WTC11 (cell line): ENCODE results near the gene DISC1. TPM values are rescaled to one million over a fixed set of nuclear protein-coding genes. Genes with fewer than 3 reads are reported as not detected.

ENCODE experiments used
- ATAC-seq: fragments of 200-7000 bp; cut with Tn5 transposase; 2 replicates; pipeline ENCODE4 v1.10.0; 2021; ENCODE audit warnings: mild to moderate bottlenecking, moderate library complexity
- CTCF ChIA-PET: fragments of 300-600 bp; sonication (Branson Sonifier 250); formaldehyde crosslinking; loops from one replicate; lab custom pipeline; 2021; ENCODE audit warnings: antibody characterized with exemption; lab: Charles Lee
- POLR2A ChIA-PET: fragments of 350-600 bp; sonication (Branson Sonifier 250); formaldehyde crosslinking; loops from one replicate; lab custom pipeline; 2021; ENCODE audit warnings: antibody characterized with exemption; lab: Charles Lee
- DNase-seq: peaks from one replicate; pipeline ENCODE4 v3.0.0; 2021; ENCODE audit warnings: low spot score
- H3K27ac Mint-ChIP-seq: 2 replicates; pipeline ENCODE4 v1.8.0; 2021; ENCODE audit warnings: mixed read lengths
- H3K27me3 Mint-ChIP-seq: 2 replicates; pipeline ENCODE4 v1.8.0; 2021; ENCODE audit warnings: low read depth, mild to moderate bottlenecking, moderate library complexity, mixed read lengths
- H3K36me3 Mint-ChIP-seq: 2 replicates; pipeline ENCODE4 v1.8.0; 2021; ENCODE audit warnings: mixed read lengths
- H3K4me1 Mint-ChIP-seq: 2 replicates; pipeline ENCODE4 v1.8.0; 2022; ENCODE audit warnings: mixed read lengths
- H3K4me3 Mint-ChIP-seq: 2 replicates; pipeline ENCODE4 v1.8.0; 2021; ENCODE audit warnings: mild to moderate bottlenecking, moderate library complexity, mixed read lengths
- H3K9me3 Mint-ChIP-seq: 2 replicates; pipeline ENCODE4 v1.8.0; 2021; ENCODE audit warnings: mixed read lengths
- ATF2 ChIP-seq: sonication (generic); formaldehyde crosslinking; IDR thresholded peaks from 2 replicates; pipeline ENCODE4 v1.8.1; 2022; ENCODE audit warnings: low read depth, missing genetic modification reagents, borderline replicate concordance
- CTCF ChIP-seq: fragments of 200-600 bp; IDR thresholded peaks from 2 replicates; pipeline ENCODE4 v1.8.0; 2022; ENCODE audit warnings: antibody characterized with exemption
- ETV6 ChIP-seq: sonication (generic); formaldehyde crosslinking; IDR thresholded peaks from 2 replicates; pipeline ENCODE4 v1.8.1; 2022; ENCODE audit warnings: mild to moderate bottlenecking, missing genetic modification reagents
- GTF2I ChIP-seq: fragments of 250-450 bp; sonication (Bioruptor Pico); conservative IDR thresholded peaks from 2 replicates; pipeline ENCODE4 v1.4.0; 2021; ENCODE audit warnings: mild to moderate bottlenecking
- HMGA2 ChIP-seq: fragments of 250-450 bp; sonication (Bioruptor Pico); IDR thresholded peaks from 2 replicates; pipeline ENCODE4 v1.4.0; 2021; ENCODE audit warnings: mild to moderate bottlenecking, moderate library complexity
- JUN ChIP-seq: sonication (generic); formaldehyde crosslinking; IDR thresholded peaks from 2 replicates; pipeline ENCODE4 v1.8.0; 2023; ENCODE audit warnings: mild to moderate bottlenecking, missing genetic modification reagents
- MAX ChIP-seq: sonication (generic); formaldehyde crosslinking; IDR thresholded peaks from 2 replicates; pipeline ENCODE4 v1.8.0; 2022; ENCODE audit warnings: mild to moderate bottlenecking, missing genetic modification reagents
- NFATC4 ChIP-seq: fragments of 250-450 bp; sonication (Bioruptor Pico); IDR thresholded peaks from 2 replicates; pipeline ENCODE4 v1.9.0; 2021; ENCODE audit warnings: mild to moderate bottlenecking
- NR1H2 ChIP-seq: sonication (generic); formaldehyde crosslinking; IDR thresholded peaks from 2 replicates; pipeline ENCODE4 v1.9.0; 2021; ENCODE audit warnings: mild to moderate bottlenecking, moderate library complexity, missing genetic modification reagents
- NR3C1 ChIP-seq: sonication (generic); formaldehyde crosslinking; conservative IDR thresholded peaks from 2 replicates; pipeline ENCODE4 v1.8.1; 2023; ENCODE audit warnings: low read depth, mild to moderate bottlenecking, missing genetic modification reagents
- PRDM15 ChIP-seq: sonication (generic); formaldehyde crosslinking; IDR thresholded peaks from 2 replicates; pipeline ENCODE4 v1.8.0; 2022; ENCODE audit warnings: missing genetic modification reagents
- RELA ChIP-seq: sonication (generic); formaldehyde crosslinking; IDR thresholded peaks from 2 replicates; pipeline ENCODE4 v1.8.1; 2022; ENCODE audit warnings: missing genetic modification reagents, mild to moderate bottlenecking, borderline replicate concordance
- SMAD4 ChIP-seq: sonication (generic); formaldehyde crosslinking; IDR thresholded peaks from 2 replicates; pipeline ENCODE4 v1.8.0; 2022; ENCODE audit warnings: mild to moderate bottlenecking, missing genetic modification reagents
- SOX15 ChIP-seq: fragments of 250-450 bp; sonication (Bioruptor Pico); IDR thresholded peaks from 2 replicates; pipeline ENCODE4 v1.9.0; 2021; ENCODE audit warnings: mild to moderate bottlenecking
- ZNF138 ChIP-seq: sonication (generic); formaldehyde crosslinking; conservative IDR thresholded peaks from 2 replicates; pipeline ENCODE4 v1.8.1; 2022; ENCODE audit warnings: mild to moderate bottlenecking, moderate library complexity, missing genetic modification reagents
- ZNF317 ChIP-seq: sonication (generic); formaldehyde crosslinking; IDR thresholded peaks from 2 replicates; pipeline ENCODE4 v1.8.1; 2023; ENCODE audit warnings: low read depth, mild to moderate bottlenecking, moderate library complexity, missing genetic modification reagents, borderline replicate concordance
- ZNF416 ChIP-seq: fragments of 250-450 bp; sonication (Bioruptor Pico); IDR thresholded peaks from 2 replicates; pipeline ENCODE4 v1.9.0; 2021; ENCODE audit warnings: mild to moderate bottlenecking, inconsistent platforms
- total RNA-seq: library from RNA; stranded (reverse); gene quantifications from 3 replicates; pipeline ENCODE4 v1.2.3, GENCODE V29; 2021
- TF ChIP-seq, protein P1 (sequence below): fragments of 250-450 bp; sonication (Bioruptor Pico); IDR thresholded peaks from 2 replicates; pipeline ENCODE4 v1.9.0; 2021; ENCODE audit warnings: mild to moderate bottlenecking
- TF ChIP-seq, protein P2 (sequence below): fragments of 250-450 bp; sonication (Bioruptor Pico); IDR thresholded peaks from 2 replicates; pipeline ENCODE4 v1.9.0; 2021; ENCODE audit warnings: mild to moderate bottlenecking, borderline replicate concordance
- TF ChIP-seq, protein P3 (sequence below): fragments of 250-450 bp; sonication (Bioruptor Pico); conservative IDR thresholded peaks from 2 replicates; pipeline ENCODE4 v1.9.0; 2021; ENCODE audit warnings: mild to moderate bottlenecking

Gene DISC1
- total RNA-seq, 1 experiment from 2014 or later: 5.5 TPM

DNA sequence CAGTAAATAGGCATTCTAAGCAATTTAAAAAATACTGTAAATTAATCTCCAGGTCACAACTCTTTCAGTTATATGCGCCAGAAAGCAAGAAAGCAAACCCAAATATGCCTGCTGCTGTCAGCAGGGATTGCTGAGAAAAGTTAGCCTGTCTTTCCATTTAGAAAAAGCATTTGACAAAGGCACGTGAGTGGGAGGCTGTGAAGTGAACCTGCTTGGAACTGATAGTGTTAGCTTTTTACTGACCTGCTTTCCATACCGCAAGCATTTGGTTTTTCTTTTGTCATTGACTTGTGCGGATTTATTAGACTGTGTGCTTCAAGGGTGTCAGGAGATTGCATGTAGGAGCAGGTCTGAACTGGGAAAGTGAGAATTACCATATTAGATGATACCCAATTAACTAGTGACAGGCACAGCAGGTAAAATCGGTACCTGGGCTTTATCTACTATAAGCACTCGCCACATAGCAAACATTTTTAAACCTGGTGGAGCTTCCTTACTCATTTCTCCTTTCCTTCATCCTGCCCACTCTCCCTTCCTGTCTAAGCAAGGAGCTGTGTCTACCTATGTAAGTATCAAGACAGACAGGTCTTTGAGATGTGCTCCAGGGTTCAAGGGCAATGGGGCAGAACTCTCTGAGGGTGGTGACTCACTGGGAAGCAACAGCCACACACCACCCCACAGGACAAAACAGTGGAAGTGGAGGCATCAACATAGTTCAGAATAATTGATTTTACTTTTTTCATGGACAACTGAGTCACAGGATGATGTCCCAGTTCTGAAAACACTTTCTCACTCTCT is 323.9 kb downstream of the DISC1 start (continued):
- TF ChIP-seq ATF2 (CRISPR knock-in tag) (no peak), HMGA2 (CRISPR knock-in tag) (no peak)
- TF ChIP-seq, all 79 proteins: peak for 0

DNA sequence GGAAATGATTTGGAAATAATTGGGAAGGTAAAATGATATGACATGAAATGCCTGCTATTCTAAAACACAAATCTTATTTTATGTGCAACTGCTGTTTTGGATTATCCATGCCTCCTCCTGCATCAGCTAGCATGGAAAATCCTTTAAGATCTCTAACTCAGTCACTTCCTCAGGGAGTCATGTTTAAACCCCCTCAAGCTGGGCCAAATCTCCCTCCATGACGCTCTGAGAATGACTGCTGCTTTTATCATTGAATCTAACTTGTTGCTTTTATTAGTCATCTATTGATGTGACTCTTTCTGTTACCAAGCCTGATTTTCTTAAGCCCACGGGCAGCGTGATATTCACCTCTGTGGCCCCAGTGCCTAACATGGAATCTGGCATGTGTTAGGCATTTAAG is 324.8 kb downstream of the DISC1 start:
- CTCF ChIA-PET: interaction anchor here (0.5 to 2.1 kb wide), 3 partner anchors 20 to 1049 kb away, joined by 3 to 9 read pairs (median 3); no protein-coding TSS in a partner anchor
- no peak for DNase-seq
- peaks cover 19% of the 10 kb centered on the region; the same call in 1 of the 2 replicates for H3K9me3 Mint-ChIP-seq
- no peak for TF ChIP-seq ETV6 (CRISPR knock-in tag)
- no peak for TF ChIP-seq NFATC4 (CRISPR knock-in tag)
- TF ChIP-seq ZNF138 (CRISPR knock-in tag): no peak
- no peak for TF ChIP-seq ZNF416
- no peak for TF ChIP-seq NR1H2
- no peak for TF ChIP-seq GTF2I (CRISPR knock-in tag)
- TF ChIP-seq MAX: no peak
- TF ChIP-seq, protein P1, sequence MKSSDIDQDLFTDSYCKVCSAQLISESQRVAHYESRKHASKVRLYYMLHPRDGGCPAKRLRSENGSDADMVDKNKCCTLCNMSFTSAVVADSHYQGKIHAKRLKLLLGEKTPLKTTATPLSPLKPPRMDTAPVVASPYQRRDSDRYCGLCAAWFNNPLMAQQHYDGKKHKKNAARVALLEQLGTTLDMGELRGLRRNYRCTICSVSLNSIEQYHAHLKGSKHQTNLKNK (CRISPR knock-in tag): no peak
- no peak for TF ChIP-seq HMGA2 (CRISPR knock-in tag)
- TF ChIP-seq JUN (CRISPR knock-in tag): no peak
- TF ChIP-seq SMAD4 (CRISPR knock-in tag): no peak
- TF ChIP-seq RELA (CRISPR knock-in tag): no peak
- TF ChIP-seq NR3C1 (CRISPR knock-in tag): no peak
- no peak for TF ChIP-seq ZNF317 (CRISPR knock-in tag)
- no peak for TF ChIP-seq PRDM15 (CRISPR knock-in tag)
- no peak for TF ChIP-seq SOX15 (CRISPR knock-in tag)
- TF ChIP-seq, protein P2, sequence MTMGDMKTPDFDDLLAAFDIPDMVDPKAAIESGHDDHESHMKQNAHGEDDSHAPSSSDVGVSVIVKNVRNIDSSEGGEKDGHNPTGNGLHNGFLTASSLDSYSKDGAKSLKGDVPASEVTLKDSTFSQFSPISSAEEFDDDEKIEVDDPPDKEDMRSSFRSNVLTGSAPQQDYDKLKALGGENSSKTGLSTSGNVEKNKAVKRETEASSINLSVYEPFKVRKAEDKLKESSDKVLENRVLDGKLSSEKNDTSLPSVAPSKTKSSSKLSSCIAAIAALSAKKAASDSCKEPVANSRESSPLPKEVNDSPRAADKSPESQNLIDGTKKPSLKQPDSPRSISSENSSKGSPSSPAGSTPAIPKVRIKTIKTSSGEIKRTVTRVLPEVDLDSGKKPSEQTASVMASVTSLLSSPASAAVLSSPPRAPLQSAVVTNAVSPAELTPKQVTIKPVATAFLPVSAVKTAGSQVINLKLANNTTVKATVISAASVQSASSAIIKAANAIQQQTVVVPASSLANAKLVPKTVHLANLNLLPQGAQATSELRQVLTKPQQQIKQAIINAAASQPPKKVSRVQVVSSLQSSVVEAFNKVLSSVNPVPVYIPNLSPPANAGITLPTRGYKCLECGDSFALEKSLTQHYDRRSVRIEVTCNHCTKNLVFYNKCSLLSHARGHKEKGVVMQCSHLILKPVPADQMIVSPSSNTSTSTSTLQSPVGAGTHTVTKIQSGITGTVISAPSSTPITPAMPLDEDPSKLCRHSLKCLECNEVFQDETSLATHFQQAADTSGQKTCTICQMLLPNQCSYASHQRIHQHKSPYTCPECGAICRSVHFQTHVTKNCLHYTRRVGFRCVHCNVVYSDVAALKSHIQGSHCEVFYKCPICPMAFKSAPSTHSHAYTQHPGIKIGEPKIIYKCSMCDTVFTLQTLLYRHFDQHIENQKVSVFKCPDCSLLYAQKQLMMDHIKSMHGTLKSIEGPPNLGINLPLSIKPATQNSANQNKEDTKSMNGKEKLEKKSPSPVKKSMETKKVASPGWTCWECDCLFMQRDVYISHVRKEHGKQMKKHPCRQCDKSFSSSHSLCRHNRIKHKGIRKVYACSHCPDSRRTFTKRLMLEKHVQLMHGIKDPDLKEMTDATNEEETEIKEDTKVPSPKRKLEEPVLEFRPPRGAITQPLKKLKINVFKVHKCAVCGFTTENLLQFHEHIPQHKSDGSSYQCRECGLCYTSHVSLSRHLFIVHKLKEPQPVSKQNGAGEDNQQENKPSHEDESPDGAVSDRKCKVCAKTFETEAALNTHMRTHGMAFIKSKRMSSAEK: no peak
- TF ChIP-seq, protein P3, sequence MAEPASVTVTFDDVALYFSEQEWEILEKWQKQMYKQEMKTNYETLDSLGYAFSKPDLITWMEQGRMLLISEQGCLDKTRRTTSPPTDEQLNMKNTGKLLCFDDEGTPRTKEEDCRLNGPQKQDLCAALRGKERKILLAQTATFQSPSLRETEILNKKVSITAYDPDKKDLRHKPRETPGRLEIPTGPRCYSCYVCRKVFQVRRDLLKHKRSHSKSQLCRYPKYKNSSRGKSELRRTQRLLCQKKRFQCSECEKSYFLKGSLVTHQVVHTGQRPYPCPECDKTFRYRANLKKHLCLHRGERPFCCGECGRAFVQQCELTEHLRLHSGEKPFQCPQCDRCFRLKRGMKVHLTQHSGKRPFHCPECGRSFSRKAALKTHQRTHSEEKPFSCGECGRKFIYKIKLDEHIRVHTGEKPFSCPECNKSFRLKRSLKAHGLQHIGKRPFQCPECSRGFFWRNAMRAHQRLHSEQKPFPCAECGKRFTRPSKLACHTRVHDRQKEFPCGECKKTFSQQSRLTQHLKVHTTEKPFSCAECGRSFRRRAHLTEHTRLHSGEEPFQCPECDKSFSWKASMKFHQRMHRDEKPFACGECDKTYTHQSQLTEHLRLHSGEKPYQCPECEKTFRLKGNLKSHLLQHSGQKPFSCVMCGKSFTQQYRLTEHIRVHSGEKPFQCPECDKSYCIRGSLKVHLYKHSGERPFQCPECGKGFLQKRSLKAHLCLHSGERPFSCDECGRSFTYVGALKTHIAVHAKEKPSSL: no peak
- TF ChIP-seq CTCF: no peak

More for the DNA sequence above, 324.8 kb downstream of the DISC1 start:
- POLR2A ChIA-PET: interaction anchor here (0.6 kb wide), 1 partner anchor 1147 kb away, joined by 3 read pairs; no protein-coding TSS in a partner anchor
- H3K4me1 Mint-ChIP-seq: peaks cover 18% of the 10 kb centered on the region
- peaks cover 9% of the 10 kb centered on the region for H3K27me3 Mint-ChIP-seq
- H3K36me3 Mint-ChIP-seq: no peaks in the 10 kb centered on the region; the same call in 1 of the 2 replicates
- no peak overlapping the region for H3K4me3 Mint-ChIP-seq
- no peak for ATAC-seq
- H3K27ac Mint-ChIP-seq: no peak overlapping the region
